ENCODE data around the gene AHDC1.

- TF ChIP-seq CTCF (tag by site-specific recombination; IDR thresholded peaks at IDR 0.05) (no peak), ZNF580 (tag by site-specific recombination; IDR thresholded peaks at IDR 0.05) (no peak), ZNF121 (tag by site-specific recombination; IDR thresholded peaks at IDR 0.05) (no peak), IKZF3 (tag by site-specific recombination; IDR thresholded peaks at IDR 0.05) (no peak), SETDB1 (IDR thresholded peaks at IDR 0.05; ENCODE audit: insufficient read length, low read length) (no peak), ZSCAN4 (tag by site-specific recombination; IDR thresholded peaks at IDR 0.05) (no peak), ZNF610 (tag by site-specific recombination; IDR thresholded peaks at IDR 0.05; ENCODE audit: borderline replicate concordance) (no peak), TSHZ1 (tag by site-specific recombination; IDR thresholded peaks at IDR 0.05; ENCODE audit: borderline replicate concordance) (no peak)
Measured at GRCh38 chr1:27560268-27561123, 43.4 kb downstream of the AHDC1 start.
